T-helper 2 cell (primary cell): ENCODE measurements around the gene OPTC.

ENCODE experiments used
- DNase-seq, 5 experiments: peaks; one replicate each; pipeline versions ENCODE4 v3.0.0 to v3.0.0-alpha.2; 2012 to 2022

Gene OPTC

DNA sequence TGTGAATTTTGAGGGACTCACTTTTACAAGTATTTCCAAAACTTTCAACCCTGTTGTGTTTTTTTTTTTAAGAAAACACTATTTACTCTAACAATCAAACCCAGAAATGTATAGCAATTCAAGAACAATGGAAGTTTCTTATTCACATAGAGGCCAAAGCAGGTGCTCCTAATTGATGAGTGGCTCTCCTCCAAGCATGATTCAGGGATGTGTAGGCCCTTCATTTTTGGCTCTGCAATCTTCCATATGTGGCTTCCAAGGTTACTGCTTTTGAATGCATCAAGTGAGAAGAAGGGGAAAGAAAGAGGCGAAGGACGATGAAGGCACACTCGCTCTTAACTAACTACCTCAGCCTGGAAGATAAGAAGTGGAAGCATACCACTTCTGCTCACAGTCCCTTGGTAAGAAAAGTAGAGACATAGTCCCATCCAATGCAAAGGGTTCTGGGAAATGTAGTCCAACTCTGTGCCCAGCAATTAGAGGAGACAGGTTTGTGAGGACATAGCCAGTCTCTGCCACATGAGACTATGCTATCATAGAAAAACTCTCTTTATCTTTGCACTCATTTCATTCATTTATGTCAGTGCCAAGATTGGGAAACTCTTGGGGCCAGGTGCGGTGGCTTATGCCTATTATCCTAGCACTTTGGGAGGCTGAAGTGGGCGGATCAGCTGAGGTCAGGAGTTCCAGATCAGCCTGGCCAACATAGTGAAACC lies 46.0 kb downstream of the OPTC start:
- no peak for DNase-seq

DNA sequence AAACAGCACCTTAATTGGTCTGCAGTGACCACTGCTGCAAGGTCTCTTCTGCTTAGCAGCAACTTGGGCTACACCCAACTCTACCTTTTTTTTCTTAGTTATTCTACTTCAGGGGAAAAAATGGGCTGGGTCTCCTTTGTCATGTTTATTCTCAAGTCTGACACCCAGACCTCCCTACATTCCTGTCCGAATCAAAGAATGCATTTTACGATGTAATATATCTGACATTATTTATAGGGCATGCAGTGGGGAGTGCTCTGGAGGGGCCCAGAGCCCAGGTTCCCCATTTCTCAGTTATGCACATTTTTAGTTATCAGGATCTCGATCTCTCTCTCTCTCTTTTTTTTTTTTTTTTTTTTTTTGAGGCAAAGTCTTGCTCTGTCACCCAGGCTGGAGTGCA lies 50.5 kb downstream of the OPTC start:
- DNase-seq: no peak

DNA sequence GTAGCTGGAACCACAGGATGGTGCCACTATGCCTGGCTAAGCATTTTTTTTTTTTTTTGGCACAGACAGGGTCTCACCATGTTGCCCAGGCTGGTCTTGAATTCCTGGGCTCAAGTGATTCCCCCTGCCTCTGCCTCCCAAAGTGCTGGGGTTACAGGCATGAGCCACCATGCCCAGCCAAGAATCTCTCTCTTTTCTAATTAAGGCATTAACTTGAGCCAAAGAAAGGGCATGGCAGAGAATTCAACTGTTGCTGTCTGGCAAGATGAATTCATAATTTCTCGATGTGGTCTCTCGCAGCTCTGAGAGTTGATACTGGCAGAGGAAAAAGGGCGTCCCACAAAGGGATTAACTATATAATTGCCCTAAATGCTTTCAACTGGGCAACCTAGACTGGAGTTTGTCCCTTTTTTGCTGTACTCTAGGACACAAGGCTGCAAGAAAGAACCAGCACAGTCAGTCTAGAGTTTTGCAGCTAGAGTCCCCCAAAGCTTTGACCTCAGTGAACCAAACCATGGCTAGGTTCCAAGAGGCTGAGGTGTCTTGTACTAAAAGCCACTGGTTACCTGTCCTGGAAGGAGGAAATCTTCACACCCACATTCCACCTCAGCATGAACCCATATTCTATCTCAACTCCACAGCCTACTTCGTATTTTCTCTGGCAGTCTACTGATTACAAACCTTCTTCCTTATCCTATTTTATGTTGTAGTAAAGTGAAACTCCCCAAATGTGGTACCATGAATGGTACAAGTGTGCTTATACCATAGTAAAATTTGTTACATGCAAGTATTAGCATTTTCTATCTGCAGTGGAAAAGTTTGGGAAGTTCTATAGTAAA lies 51.2 kb downstream of the OPTC start:
- no peak for DNase-seq

GRCh38 chr1:203546274-203546673 lies 52.3 kb downstream of the OPTC start:
- DNase-seq: no peak

DNA sequence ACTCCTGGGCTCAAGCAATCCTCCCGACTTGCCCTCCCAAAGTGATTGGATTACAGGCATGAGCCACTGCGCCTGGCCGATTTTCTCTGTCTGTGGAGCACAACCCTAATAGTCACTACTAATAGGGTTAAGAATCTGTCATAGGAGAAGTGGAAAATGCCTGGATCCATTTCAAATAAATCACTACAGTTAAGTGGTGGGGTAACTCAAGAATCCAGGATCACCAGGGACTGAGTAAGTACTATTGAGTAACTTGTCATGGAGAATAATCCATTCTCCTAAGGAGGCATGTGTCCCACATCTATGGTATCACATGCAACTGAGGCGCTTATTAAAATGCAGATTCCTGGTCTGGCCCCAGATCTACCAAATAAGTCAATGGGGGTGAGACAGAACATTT lies 53.2 kb downstream of the OPTC start:
- no peak for DNase-seq

DNA sequence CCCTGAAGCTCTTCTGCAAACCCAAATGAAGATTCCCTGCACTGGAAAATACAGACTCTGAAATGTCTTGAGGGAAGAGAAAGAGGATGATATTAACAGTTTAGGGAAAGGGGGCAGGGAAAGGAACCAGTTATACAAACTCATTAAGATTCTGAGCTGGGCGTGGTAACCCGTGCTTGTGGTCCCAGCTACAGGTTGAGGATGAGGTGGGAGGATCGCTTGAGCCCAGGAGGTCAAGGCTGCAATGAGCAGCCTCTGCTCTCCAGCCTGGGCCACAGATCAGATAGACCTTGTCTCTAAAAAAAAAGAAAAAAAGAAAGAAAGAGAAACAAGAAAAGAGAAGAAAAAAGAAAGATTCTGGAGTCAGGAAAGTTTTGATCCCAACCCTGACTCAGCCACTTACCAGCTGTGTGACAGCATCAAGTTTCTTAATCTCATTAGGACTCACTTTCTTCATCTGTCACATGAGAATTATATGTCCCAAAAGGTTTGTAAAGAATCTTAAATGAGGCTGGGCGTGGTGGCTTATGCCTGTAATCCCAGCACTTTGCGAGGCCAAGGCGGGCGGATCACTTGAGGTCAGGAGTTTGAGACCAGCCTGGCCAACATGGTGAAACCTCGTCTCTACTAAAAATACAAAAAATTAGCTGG lies 53.9 kb downstream of the OPTC start:
- DNase-seq: no peak

DNA sequence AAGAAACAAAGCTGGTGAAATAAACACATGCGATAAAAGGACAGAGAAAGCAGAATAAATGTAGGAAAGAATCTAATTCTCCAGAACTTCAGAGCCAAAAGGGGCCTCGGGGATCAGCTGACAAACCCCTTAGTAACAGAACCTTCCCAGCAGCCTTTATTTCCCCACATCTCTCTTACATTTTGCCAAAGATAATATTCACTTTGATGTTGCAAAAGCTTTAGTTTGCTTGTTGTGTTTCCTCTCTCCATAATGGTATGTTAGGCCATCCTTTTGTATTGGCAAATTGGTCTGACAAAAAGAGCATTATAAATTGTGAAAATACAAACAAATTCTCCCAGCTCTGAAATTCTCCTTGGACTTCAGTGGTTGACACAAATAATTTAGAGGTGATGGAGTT lies 54.9 kb downstream of the OPTC start:
- DNase-seq: no peak

- DNase-seq: no peak
These were observed 55.4 kb downstream of the OPTC start for GRCh38 chr1:203549309-203549708.

- no peak for DNase-seq
These were observed 56.9 kb downstream of the OPTC start for GRCh38 chr1:203550846-203551245.

DNA sequence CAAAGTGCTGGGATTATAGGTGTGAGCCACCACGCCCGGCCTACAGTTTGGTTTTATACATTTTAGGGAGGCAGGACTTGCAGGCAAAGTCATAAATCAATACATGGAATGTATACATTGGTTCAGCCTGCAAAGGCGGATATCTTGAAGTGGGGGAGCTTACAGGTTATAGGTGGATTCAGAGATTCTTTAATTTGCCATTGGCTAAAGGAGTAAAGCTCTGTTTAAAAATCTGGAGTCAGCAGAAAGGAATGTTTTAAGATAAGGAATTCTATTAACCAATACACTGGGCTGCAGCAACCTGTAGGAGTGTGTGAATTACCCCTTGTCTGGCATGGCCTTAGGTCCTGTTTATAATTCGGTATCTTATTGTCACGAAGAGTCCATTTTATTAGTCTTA lies 57.6 kb downstream of the OPTC start:
- no peak for DNase-seq

GRCh38 chr1:203553496-203553895 lies 59.5 kb downstream of the OPTC start:
- no peak for DNase-seq

DNA sequence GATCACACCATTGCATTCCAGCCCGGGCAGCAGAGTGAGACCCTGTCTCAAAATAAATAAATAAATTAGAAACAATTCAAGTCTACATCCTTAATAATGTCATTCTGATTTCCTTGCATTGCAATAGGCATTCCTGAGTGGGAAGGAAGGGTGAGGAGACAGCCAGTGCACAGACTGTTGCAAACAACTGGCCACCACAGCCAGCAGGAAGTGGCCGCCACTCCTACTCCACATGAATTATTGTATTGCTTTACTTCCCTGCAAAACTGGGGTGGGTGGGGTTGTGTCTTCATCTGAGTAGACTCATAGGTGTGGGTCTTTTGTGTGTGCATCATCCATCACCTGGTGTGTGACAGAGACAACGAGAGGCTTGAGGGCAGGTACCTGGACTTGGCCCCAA lies 60.1 kb downstream of the OPTC start:
- DNase-seq: no peak

GRCh38 chr1:203555076-203555475 lies 61.1 kb downstream of the OPTC start:
- DNase-seq: no peak

- DNase-seq: no peak
These were observed 61.6 kb downstream of the OPTC start for GRCh38 chr1:203555511-203556046.

- no peak for DNase-seq
These were observed 62.3 kb downstream of the OPTC start for GRCh38 chr1:203556047-203556851.

DNA sequence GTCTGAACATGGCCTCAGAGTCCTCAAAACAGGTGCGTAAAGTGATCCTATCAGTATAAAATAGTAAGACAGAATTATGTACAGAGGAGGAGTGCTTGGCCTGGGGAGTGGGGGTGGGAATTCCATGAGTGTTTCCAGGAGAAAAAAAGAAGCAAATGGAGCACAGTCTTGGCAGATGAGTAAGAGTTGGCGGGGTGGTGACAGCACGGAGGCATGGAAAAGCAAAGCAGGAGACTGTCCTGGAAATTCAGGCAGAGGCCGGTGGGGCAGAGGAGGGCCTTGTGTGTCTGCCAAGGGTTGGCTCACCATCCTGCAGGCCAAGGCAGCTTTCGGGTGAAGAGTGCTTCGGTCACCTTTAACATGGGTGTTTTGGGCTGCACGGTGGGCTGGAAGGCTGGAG lies 63.4 kb downstream of the OPTC start:
- DNase-seq: no peak

- DNase-seq: no peak
These were observed 64.3 kb downstream of the OPTC start for GRCh38 chr1:203558064-203558760.
